ENCODE results near the gene MYBPH.

DNA sequence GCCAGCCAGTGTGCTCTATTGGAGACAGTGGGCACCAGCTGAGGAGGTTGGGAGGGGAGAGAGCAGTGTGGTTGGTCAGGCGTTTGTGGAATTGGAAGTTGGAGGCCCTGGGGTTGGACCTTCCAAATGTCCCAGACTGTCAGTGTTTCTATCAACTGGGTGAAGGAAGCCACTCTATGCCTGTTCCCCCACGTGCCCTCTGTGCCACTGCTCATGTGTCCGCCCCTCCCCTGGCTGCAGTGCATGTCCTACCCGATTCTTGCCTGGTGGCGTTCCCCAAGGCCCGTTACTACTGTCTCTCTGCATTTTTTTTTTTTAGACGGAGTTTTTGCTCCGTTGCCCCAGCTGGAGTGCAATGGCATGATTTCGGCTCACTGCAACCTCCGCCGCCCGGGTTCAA, 27.0 kb downstream of the MYBPH start:
- TF ChIP-seq, protein P1, sequence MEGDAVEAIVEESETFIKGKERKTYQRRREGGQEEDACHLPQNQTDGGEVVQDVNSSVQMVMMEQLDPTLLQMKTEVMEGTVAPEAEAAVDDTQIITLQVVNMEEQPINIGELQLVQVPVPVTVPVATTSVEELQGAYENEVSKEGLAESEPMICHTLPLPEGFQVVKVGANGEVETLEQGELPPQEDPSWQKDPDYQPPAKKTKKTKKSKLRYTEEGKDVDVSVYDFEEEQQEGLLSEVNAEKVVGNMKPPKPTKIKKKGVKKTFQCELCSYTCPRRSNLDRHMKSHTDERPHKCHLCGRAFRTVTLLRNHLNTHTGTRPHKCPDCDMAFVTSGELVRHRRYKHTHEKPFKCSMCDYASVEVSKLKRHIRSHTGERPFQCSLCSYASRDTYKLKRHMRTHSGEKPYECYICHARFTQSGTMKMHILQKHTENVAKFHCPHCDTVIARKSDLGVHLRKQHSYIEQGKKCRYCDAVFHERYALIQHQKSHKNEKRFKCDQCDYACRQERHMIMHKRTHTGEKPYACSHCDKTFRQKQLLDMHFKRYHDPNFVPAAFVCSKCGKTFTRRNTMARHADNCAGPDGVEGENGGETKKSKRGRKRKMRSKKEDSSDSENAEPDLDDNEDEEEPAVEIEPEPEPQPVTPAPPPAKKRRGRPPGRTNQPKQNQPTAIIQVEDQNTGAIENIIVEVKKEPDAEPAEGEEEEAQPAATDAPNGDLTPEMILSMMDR (IDR thresholded peaks at IDR 0.05; ENCODE audit: low read depth, low read length), result no peak
- no peak for TF ChIP-seq EZH2phosphoT487 (IDR thresholded peaks at IDR 0.05; ENCODE audit: low read depth)
